HG03196 (cell line): ENCODE measurements around the gene FOSB.
"Not testable (repeated sequence)": the region's sequence is repeated elsewhere in the genome, so short reads cannot be mapped to it uniquely, and the experiment has no call there.

Experiments
- ATAC-seq: cut with Tn5 transposase; IDR thresholded peaks from one replicate; pipeline ENCODE4 v1.9.1; 2021; ENCODE audit not compliant: unreplicated experiment

FOSB gene

GRCh38 chr19:45503909-45504308 lies 36.1 kb downstream of the FOSB start:
- ATAC-seq: no peak

DNA sequence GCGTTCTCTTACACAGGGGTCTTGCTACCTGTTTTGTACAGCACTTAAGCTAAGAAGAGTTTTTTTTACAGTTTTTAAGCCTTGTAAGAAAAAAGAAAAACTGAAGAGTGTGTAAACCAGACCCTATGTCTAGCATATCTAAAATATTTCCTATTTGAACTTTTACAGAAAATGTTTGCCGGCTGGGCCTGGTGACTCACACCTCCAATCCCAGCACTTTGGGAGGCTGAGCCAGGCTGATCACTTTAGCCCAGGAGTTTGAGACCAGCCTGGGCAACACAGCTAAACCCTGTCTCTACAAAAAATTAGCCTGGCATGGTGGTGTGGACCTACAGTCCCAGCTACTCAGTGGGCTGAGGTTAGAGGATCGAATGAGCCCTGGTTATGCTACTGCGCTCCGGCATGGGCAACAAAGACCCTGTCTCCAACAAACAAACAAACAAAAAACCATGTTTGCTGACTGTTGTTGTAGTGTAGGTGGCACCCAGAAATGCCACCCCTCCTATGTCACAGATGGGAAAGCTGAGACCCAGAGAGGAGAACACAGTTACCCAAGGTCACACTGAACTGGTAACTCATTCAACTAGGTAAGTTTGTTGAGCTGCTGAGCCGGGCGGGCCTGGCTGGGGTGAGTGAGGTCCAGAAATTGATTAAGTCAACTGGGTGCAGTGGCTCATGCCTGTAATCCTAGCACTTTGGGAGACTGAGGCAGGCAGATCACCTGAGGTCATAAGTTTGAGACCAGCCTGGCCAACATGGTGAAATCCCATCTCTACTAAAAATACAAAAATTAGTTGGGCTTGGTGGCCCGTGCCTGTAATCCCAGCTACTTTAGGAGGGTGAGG lies 37.6 kb downstream of the FOSB start:
- no peak for ATAC-seq

- ATAC-seq: no peak
Measured at GRCh38 chr19:45505996-45506245, 38.1 kb downstream of the FOSB start.

GRCh38 chr19:45506246-45506988 lies 38.6 kb downstream of the FOSB start:
- peak; percentile 60 for ATAC-seq

- peak; percentile 46 for ATAC-seq
Measured at GRCh38 chr19:45506989-45507871, 39.4 kb downstream of the FOSB start, which contains the start of gene VASP. VASP (plus strand) TSS chr19:45507479; CDS start chr19:45507772, 293 bp downstream.

DNA sequence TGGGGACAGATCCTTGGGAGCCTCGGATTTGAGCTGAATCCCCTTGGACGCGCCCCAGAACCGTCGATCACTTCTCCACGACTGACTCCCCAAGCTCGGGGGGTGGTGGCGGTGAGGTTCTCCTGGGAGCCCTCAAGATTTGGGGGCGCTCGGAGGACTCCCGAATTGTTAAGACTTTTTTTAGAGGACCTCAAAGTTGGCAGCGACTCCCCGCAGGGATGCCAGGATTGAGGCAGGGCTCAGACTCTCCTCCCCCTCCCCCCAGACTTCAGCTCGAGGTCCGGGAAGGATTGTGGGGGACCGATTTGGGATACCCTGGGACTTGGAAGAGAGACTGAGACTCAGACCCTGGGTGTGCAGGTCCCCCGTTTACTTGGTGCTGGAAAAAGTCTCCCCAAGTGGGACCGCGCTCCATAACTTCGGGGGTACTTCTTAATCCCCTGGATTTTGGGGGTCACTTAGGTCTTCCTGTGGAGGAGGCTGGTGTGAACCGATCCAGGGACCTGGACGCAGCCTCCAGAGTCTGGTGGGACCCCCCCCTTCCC lies 40.1 kb downstream of the FOSB start:
- no peak for ATAC-seq

DNA sequence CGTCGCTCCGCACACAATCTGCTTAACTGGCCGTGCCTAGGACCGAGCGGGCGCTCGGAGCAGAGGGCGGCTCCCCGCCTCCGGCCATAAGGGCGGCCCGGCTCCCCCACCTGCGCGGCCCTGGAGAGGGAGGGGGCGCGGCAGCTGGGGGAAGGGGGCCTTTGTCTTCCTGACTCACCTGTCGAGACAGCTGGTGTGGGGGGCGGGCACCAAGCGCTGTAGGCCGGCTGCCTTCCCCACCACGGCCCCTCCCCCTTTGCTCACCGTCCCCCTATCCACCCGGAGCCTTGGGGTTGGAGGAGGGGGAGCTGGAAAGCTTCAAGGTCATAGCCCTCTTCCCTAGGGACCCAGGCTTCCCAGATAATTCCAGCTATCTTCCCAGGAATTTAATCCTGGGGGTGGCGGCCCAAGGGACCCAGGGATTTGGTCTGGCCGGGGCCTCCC lies 40.6 kb downstream of the FOSB start:
- ATAC-seq: no peak

- no peak for ATAC-seq
Measured at GRCh38 chr19:45508861-45509691, 41.3 kb downstream of the FOSB start.

DNA sequence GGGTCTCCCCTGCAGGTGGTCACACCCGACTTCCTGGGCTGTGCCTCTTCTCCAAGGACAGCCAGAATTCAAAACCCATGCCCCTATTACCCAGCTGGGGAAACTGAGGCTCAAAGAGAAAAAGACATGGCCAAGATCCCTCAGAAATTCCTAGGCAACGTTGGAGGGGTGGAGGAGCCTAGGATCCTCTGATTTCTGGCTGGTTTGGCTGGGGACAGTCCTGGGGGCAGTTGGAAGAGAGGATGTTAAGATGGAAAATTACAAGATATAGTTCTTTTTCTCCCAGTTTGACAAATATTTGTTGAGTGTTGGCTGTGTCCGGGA lies 41.9 kb downstream of the FOSB start:
- no peak for ATAC-seq

- not testable (repeated sequence) for ATAC-seq
Measured at GRCh38 chr19:45510352-45510751, 42.6 kb downstream of the FOSB start.

DNA sequence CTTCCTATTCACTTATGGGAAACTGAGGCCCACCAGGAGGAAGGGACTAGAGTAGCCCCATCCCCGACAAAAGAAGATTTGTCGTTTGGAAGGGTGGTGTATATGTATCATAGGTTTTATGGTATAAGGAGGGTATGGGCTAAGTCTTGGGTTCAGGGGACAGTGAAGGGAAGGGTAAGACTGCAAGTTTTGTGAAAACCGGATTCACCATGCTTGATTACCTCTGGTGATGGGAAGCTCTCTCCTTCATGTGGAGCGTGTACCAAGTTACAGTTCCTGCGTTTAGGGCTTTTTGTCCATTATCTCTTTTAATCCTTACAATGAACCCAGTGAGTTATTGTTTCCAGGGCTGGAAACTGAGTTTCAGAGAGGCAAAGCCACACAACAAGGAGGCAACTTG lies 43.3 kb downstream of the FOSB start:
- ATAC-seq: no peak

GRCh38 chr19:45512881-45513483 lies 45.2 kb downstream of the FOSB start:
- ATAC-seq: no peak

- ATAC-seq: no peak
Measured at GRCh38 chr19:45514376-45515051, 46.7 kb downstream of the FOSB start.

DNA sequence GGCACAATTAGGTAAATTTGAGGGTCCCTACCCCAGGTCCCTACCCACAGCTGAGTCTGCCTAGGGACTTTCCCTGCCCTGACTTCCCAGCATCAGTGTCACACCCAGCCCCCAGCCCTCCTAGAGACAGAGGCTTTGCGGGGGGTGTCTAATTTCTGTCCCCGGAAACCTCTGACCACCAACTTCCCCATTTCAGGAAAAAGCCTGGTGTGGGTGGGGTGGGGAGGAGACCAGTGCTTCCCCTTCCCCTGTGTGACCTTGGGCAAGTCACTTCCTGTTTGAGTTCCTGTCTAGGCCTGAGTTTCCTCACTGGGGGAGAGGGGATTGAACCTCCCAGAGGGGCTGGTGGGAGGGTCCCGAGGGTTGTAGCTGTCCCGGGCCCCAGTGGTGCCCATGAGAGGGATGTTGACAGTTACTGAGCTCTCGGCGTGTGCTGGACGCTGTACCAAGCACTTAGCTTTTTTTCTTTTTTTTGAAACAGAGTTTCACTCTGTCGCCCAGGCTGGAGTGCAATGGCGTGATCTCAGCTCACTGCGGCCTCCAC lies 47.4 kb downstream of the FOSB start:
- no peak for ATAC-seq

GRCh38 chr19:45515807-45516401 lies 48.1 kb downstream of the FOSB start:
- ATAC-seq: no peak

DNA sequence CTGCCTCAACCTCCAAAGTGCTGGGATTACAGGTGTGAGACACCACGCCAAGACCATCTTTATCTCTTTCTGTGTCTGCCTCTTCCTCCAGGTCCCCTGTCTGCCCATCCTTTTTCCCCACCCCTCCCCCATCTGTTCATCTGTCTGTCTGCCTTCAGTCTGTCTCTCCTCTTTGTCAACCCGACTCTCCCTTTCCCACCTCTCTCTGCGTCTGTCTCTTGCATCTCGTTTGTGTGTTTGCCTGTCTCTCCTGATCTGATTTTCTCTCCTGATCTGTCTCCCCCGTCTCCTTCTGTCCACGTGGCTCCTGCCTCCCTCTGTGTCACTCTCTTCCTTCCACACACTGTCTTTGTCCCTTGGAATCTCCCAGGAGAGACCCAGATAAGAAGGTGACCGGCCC lies 49.4 kb downstream of the FOSB start:
- ATAC-seq: no peak

- ATAC-seq: no peak
Measured at GRCh38 chr19:45517641-45518468, 50.1 kb downstream of the FOSB start.

DNA sequence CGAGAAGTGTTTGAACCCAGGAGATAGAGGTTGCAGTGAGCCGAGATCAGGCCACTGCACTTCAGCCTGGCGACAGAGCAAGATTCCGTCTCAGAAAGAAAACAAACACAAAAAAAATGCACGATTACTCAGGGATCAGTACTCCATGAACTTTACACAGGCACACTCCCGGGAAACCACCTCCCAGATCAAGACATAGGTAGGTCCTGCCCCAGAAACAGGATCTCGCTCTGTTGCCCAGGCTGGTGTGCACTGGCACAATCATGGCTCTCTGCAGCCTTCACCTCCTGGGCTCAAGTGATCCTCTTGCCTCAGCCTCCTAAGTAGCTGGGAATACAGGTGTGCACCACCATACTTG lies 50.7 kb downstream of the FOSB start:
- no peak for ATAC-seq
